Transverse colon (tissue), 4 donors: Measurements from ENCODE around the gene C10orf71. TPM values are rescaled to one million over a fixed set of nuclear protein-coding genes. Genes with fewer than 3 reads are reported as not detected.

Experiments
- DNase-seq: peaks from one replicate; pipeline ENCODE4 v3.0.0-alpha.2; 2019
- H3K27ac ChIP-seq, 4 donors: fragments of 200-600 bp; sonication (generic); 2 replicates each; pipeline ENCODE4 v1.5.1; 2016 to 2018; ENCODE audit warnings: inconsistent platforms in 4 of 4
- H3K27me3 ChIP-seq: fragments of 200-600 bp; sonication (generic); 2 replicates; pipeline ENCODE4 v1.5.1; 2017; ENCODE audit warnings: inconsistent platforms
- H3K36me3 ChIP-seq, 4 donors: fragments of 200-600 bp; sonication (generic); 2 replicates each; pipeline ENCODE4 v1.5.1; 2017 to 2019; ENCODE audit warnings: inconsistent platforms in 4 of 4
- H3K4me1 ChIP-seq, 4 donors: fragments of 200-600 bp; sonication (generic); 2 replicates each; pipeline ENCODE4 v1.5.1; 2017 to 2020; ENCODE audit warnings: inconsistent platforms in 4 of 4
- H3K4me3 ChIP-seq, 4 donors: fragments of 200-600 bp; sonication (generic); 1 replicate in 1 of 4; 2 replicates in 3 of 4; pipeline versions ENCODE4 v1.5.1 to v1.6.1; 2017 to 2019; ENCODE audit warnings: inconsistent platforms in 4 of 4
- H3K9me3 ChIP-seq, 2 donors: fragments of 200-600 bp; sonication (generic); 2 replicates each; pipeline ENCODE4 v1.5.1; 2017 to 2019; ENCODE audit warnings: inconsistent platforms in 2 of 2
- EP300 ChIP-seq: sonication (generic); formaldehyde crosslinking; IDR thresholded peaks from one replicate; pipeline ENCODE4 v1.6.1; 2017; ENCODE audit warnings: antibody characterized with exemption, low read depth
- POLR2A ChIP-seq: fragments of 450-650 bp; IDR thresholded peaks from one replicate; pipeline ENCODE4 v1.6.1; 2016; ENCODE audit warnings: antibody characterized with exemption, mild to moderate bottlenecking, moderate library complexity
- POLR2AphosphoS5 ChIP-seq, 3 donors: sonication (generic); formaldehyde crosslinking; IDR thresholded peaks; one replicate each; pipeline ENCODE4 v1.6.1; 2016; ENCODE audit warnings: antibody characterized with exemption in 3 of 3
- WGBS, 2 donors: methylation state at CpG; one replicate each; pipeline ENCODE4 v1.1.5; 2018; ENCODE audit warnings: low coverage in 1 of 2; 5-methylcytosine and 5-hydroxymethylcytosine counted together
- in situ Hi-C, 4 donors: fragments of 200-750 bp; cut with MboI; loops; one replicate each; pipeline versions ENCODE4 v1.15.0 to v1.15.1; 2017; ENCODE audit warnings: low sequenced_read_pairs in 3 of 4, low pct_ligation_motif_present in 1 of 4, low pct_unique_long_range_greater_than_20kb in 1 of 4
- intact Hi-C: fragments of 100-400 bp; cut with DNase I; formaldehyde crosslinking; loops from one replicate; pipeline ENCODE4 v1.15.1; 2023; ENCODE audit warnings: low total_unique reads
- total RNA-seq, 4 donors: library from RNA; depleted of rRNA; stranded (reverse); fragments of >200 nt; gene quantifications; one replicate each; pipeline ENCODE4 v1.1.0, GENCODE V29; 2016
- TF ChIP-seq, protein P1 (sequence below), 5 experiments: fragments of 200-600 bp in 3 of 5; fragments of 450-650 bp in 2 of 5; sonication (generic) in 3 of 5; IDR thresholded peaks; 1 replicate in 2 of 5; 2 replicates in 3 of 5; pipeline ENCODE4 v1.5.1; 2016 to 2017; ENCODE audit warnings: antibody characterized with exemption in 5 of 5, inconsistent platforms in 3 of 5, mild to moderate bottlenecking in 2 of 5, moderate library complexity in 1 of 5

C10orf71 gene
- total RNA-seq, 4 donors from 2014 or later: under 0.01 TPM; not detected in 3

DNA sequence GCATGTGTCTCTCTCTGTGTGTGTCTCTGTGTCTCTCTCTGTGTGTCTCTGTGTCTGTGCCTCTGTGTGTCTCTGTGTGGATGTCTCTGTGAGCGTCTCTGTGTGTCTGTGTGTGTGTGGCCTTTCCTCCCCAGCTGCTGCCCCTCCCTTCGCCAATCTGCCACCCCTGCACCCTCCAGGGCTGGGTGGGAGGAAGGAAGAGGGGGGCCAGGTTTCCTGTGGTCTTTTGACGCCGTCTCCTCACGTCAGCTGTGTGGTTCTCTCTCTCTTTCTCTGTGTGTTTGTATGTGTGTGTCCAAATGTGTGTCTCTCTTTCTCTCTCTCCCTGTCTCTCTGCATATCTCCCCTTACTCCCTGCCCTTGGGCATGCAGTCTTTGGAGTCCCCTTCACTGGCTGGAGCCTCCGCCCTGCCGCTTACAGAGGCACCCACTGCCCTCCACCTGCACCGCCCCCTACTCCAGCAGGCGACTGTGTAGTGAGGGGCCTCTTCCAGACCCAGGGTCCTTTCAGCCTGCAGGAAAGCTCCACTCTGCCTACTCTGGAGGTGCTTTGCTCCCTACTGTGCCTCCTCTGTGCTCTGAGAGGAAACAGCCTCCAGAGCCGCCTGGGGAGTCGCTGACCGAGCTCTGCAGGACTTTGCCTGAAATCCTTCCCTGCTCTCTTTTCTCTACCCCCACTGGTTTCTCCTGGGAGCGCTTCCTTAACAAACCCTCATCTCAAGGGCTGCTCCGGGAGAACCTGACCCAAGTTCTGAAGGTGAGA, 44.2 kb upstream of the C10orf71 start:
- Histone ChIP-seq H3K27me3 (no peaks in the 10 kb centered on the region), H3K4me3 (no peak overlapping the region), H3K36me3 (no peaks in the 10 kb centered on the region), H3K4me1 (no peaks in the 10 kb centered on the region), H3K9me3 (no peaks in the 10 kb centered on the region), H3K27ac (no peak overlapping the region)
- intact Hi-C loops (no loop called here), in situ Hi-C loops (no loop called here)
- 46 to 80% methylated on average over 2 to 14 of the region's 14 CpGs for WGBS, 2 donors
- no peak for DNase-seq
- TF ChIP-seq, protein P1, sequence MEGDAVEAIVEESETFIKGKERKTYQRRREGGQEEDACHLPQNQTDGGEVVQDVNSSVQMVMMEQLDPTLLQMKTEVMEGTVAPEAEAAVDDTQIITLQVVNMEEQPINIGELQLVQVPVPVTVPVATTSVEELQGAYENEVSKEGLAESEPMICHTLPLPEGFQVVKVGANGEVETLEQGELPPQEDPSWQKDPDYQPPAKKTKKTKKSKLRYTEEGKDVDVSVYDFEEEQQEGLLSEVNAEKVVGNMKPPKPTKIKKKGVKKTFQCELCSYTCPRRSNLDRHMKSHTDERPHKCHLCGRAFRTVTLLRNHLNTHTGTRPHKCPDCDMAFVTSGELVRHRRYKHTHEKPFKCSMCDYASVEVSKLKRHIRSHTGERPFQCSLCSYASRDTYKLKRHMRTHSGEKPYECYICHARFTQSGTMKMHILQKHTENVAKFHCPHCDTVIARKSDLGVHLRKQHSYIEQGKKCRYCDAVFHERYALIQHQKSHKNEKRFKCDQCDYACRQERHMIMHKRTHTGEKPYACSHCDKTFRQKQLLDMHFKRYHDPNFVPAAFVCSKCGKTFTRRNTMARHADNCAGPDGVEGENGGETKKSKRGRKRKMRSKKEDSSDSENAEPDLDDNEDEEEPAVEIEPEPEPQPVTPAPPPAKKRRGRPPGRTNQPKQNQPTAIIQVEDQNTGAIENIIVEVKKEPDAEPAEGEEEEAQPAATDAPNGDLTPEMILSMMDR (IDR thresholded peaks at IDR 0.05): no peak
- no peak for TF ChIP-seq POLR2A
- TF ChIP-seq POLR2AphosphoS5 (IDR thresholded peaks at IDR 0.05): no peak
- TF ChIP-seq EP300: no peak

DNA sequence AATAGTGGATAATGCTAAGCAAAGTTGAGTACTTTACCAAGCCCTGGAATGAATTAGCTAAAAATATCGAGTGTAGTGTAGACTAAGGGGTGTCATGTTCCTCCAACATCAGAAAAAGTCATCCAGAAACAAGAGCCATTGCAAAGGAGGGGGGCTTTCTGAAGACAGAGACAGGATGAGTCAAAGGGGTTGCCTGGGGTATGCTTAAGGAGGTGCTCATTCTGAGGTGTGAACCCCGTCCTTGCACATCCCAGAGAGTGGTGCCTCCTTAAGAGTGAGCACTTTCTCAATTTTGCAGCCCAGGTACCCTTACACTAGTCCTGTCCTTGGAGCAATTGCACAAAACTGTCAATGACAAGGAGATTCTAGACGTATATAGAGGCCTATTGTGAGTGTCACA, 43.1 kb upstream of the C10orf71 start:
- in situ Hi-C loops: no loop called here
- H3K4me3 ChIP-seq: no peak overlapping the region
- H3K4me1 ChIP-seq: no peaks in the 10 kb centered on the region
- TF ChIP-seq EP300: no peak
- TF ChIP-seq, protein P1 (IDR thresholded peaks at IDR 0.05): no peak
- no peak for TF ChIP-seq POLR2A
- TF ChIP-seq POLR2AphosphoS5 (IDR thresholded peaks at IDR 0.05): no peak
- WGBS, 2 donors: 43 to 47% methylated on average over 2 to 3 of the region's 3 CpGs
- intact Hi-C loops: no loop called here
- H3K27me3 ChIP-seq: no peaks in the 10 kb centered on the region
- no peak for DNase-seq
- no peaks in the 10 kb centered on the region for H3K9me3 ChIP-seq
- no peaks in the 10 kb centered on the region for H3K36me3 ChIP-seq
- H3K27ac ChIP-seq: no peak overlapping the region

DNA sequence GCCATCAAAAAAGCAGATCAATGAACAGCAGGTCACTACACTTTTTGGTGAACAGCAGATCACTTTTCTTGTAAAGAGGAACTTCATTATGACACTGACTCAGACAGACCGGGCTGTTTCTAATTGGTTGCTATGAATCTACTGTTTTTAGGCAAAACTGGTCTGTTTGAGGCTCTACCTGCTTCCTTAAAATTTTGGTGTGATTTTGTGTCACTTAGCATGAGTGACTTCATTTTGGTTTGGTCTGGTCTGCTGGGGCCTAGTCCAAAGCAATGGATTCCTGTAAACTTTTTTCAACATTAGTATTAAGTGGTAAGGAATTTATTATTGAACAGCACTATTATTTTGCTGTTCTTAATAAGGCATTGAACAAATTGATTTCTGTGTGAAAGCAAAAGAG, 41.8 kb upstream of the C10orf71 start:
- Histone ChIP-seq H3K27ac (no peak overlapping the region), H3K4me1 (no peaks in the 10 kb centered on the region), H3K27me3 (no peaks in the 10 kb centered on the region), H3K4me3 (no peak overlapping the region), H3K9me3 (no peaks in the 10 kb centered on the region), H3K36me3 (no peaks in the 10 kb centered on the region)
- in situ Hi-C loops: no loop called here
- 62 to 76% methylated on average over 1 of the region's 1 CpG for WGBS, 2 donors
- no peak for DNase-seq
- intact Hi-C loops: no loop called here
- TF ChIP-seq POLR2A (no peak), POLR2AphosphoS5 (IDR thresholded peaks at IDR 0.05) (no peak), EP300 (no peak)
- TF ChIP-seq, protein P1 (IDR thresholded peaks at IDR 0.05): no peak

GRCh38 chr10:49257626-49258349, 41.2 kb upstream of the C10orf71 start:
- WGBS, 2 donors: 88 to 90% methylated on average over 3 to 10 of the region's 11 CpGs
- Histone ChIP-seq H3K27ac (no peak overlapping the region), H3K4me1 (no peaks in the 10 kb centered on the region), H3K27me3 (no peaks in the 10 kb centered on the region), H3K4me3 (no peak overlapping the region), H3K9me3 (no peaks in the 10 kb centered on the region), H3K36me3 (no peaks in the 10 kb centered on the region)
- intact Hi-C loops: no loop called here
- DNase-seq: no peak
- TF ChIP-seq POLR2AphosphoS5 (IDR thresholded peaks at IDR 0.05) (no peak), POLR2A (no peak), EP300 (no peak)
- TF ChIP-seq, protein P1 (IDR thresholded peaks at IDR 0.05): no peak
- in situ Hi-C loops: no loop called here
